PFSK-1 (cell line): ENCODE measurements around the gene ANKRD6.

Experiments
- POLR2AphosphoS5 ChIP-seq: IDR thresholded peaks from 2 replicates; pipeline ENCODE4 v1.6.1; 2012; ENCODE audit warnings: low read depth, mild to moderate bottlenecking, control low read depth, low read length, moderate library complexity
- REST ChIP-seq, 2 experiments: IDR thresholded peaks; 2 replicates each; pipeline versions ENCODE4 v1.6.1 to v1.8.0; 2011 to 2012; ENCODE audit warnings: low read depth in 2 of 2, low read length in 2 of 2, control low read depth in 1 of 2, inconsistent platforms in 1 of 2, mild to moderate bottlenecking in 1 of 2, moderate library complexity in 1 of 2; ENCODE audit not compliant: insufficient read depth in 1 of 2
- SIN3A ChIP-seq: IDR thresholded peaks from 2 replicates; pipeline ENCODE4 v1.6.1; 2012; ENCODE audit warnings: mild to moderate bottlenecking, low read length, moderate library complexity, borderline replicate concordance; ENCODE audit not compliant: insufficient read depth

GRCh38 chr6:89459501-89459900 lies 26.5 kb downstream of the ANKRD6 start:
- TF ChIP-seq REST (IDR thresholded peaks at IDR 0.05; ENCODE audit: insufficient read depth in 1 of 2, low read depth in 2 of 2, low read length in 2 of 2) (no peak), POLR2AphosphoS5 (no peak), SIN3A (no peak)
